Natural killer cell (primary cell): ENCODE measurements around the gene PPP1R14D. TPM values are rescaled to one million over a fixed set of nuclear protein-coding genes. Genes with fewer than 3 reads are reported as not detected.

Experiments used
- ATAC-seq, 3 donors: fragments of 150-1000 bp in 2 of 3; fragments of 200-7000 bp in 1 of 3; cut with Tn5 transposase; 1 replicate in 1 of 3; 2 replicates in 2 of 3; pipeline ENCODE4 v1.10.0; 2021; ENCODE audit warnings: mild to moderate bottlenecking in 2 of 3, moderate library complexity in 2 of 3
- DNase-seq, 2 donors: peaks; one replicate each; pipeline versions ENCODE4 v3.0.0 to v3.0.0-alpha.2; 2013 to 2021; ENCODE audit warnings: mixed read lengths in 1 of 2
- H3K27ac ChIP-seq: one replicate; pipeline ENCODE4 v1.5.1; 2013; ENCODE audit warnings: mild to moderate bottlenecking, low read length
- H3K27me3 ChIP-seq: one replicate; pipeline ENCODE4 v1.6.1; 2013; ENCODE audit warnings: low read length; ENCODE audit not compliant: control insufficient read depth, insufficient read depth
- H3K36me3 ChIP-seq: one replicate; pipeline ENCODE4 v1.6.1; 2013; ENCODE audit warnings: low read length; ENCODE audit not compliant: control insufficient read depth, insufficient read depth
- H3K4me1 ChIP-seq: one replicate; pipeline ENCODE4 v1.6.1; 2013; ENCODE audit warnings: low read length; ENCODE audit not compliant: control insufficient read depth, insufficient read depth
- H3K4me3 ChIP-seq: one replicate; pipeline ENCODE4 v1.5.1; 2013; ENCODE audit warnings: low read length
- H3K9me3 ChIP-seq: one replicate; pipeline ENCODE4 v1.6.1; 2013; ENCODE audit warnings: low read length; ENCODE audit not compliant: control insufficient read depth, insufficient read depth
- H3K27ac Mint-ChIP-seq, 2 donors: one replicate each; pipeline ENCODE4 v1.8.0; 2022; ENCODE audit warnings: mild to moderate bottlenecking in 2 of 2, mixed read lengths in 2 of 2, moderate library complexity in 1 of 2
- H3K27me3 Mint-ChIP-seq, 2 donors: one replicate each; pipeline ENCODE4 v1.8.0; 2022; ENCODE audit warnings: low read depth in 2 of 2, mixed read lengths in 2 of 2
- H3K36me3 Mint-ChIP-seq: one replicate; pipeline ENCODE4 v1.8.0; 2022; ENCODE audit warnings: mixed read lengths
- H3K4me1 Mint-ChIP-seq, 2 donors: one replicate each; pipeline ENCODE4 v1.8.0; 2022; ENCODE audit warnings: mixed read lengths in 2 of 2
- H3K4me3 Mint-ChIP-seq: one replicate; pipeline ENCODE4 v1.8.0; 2022; ENCODE audit warnings: mild to moderate bottlenecking, moderate library complexity, mixed read lengths
- H3K9me3 Mint-ChIP-seq, 2 donors: one replicate each; pipeline ENCODE4 v1.8.0; 2022; ENCODE audit warnings: mixed read lengths in 2 of 2
- WGBS: methylation state at CpG from one replicate; pipeline ENCODE4 v1.1.7; 2013; ENCODE audit warnings: missing lambda C conversion rate; ENCODE audit not compliant: insufficient coverage; 5-methylcytosine and 5-hydroxymethylcytosine counted together
- intact Hi-C: fragments of 100-400 bp; cut with micrococcal nuclease; formaldehyde crosslinking; loops from one replicate; pipeline ENCODE4 v1.14.2; 2022
- total RNA-seq, 4 donors: library from RNA; stranded (reverse); fragments of 120-200 nt in 1 of 4; gene quantifications; one replicate each; pipeline versions ENCODE4 v1.2.3 to v1.2.4, GENCODE V29; 2013 to 2022
- TF ChIP-seq, protein P1 (sequence below): fragments of 200-600 bp; IDR thresholded peaks from one replicate; pipeline ENCODE4 v1.8.0; 2022; ENCODE audit warnings: antibody characterized with exemption

PPP1R14D gene
- total RNA-seq, 3 donors from 2014 or later (not counting 1 experiment from before 2014, with no cell fraction given) = not detected

DNA sequence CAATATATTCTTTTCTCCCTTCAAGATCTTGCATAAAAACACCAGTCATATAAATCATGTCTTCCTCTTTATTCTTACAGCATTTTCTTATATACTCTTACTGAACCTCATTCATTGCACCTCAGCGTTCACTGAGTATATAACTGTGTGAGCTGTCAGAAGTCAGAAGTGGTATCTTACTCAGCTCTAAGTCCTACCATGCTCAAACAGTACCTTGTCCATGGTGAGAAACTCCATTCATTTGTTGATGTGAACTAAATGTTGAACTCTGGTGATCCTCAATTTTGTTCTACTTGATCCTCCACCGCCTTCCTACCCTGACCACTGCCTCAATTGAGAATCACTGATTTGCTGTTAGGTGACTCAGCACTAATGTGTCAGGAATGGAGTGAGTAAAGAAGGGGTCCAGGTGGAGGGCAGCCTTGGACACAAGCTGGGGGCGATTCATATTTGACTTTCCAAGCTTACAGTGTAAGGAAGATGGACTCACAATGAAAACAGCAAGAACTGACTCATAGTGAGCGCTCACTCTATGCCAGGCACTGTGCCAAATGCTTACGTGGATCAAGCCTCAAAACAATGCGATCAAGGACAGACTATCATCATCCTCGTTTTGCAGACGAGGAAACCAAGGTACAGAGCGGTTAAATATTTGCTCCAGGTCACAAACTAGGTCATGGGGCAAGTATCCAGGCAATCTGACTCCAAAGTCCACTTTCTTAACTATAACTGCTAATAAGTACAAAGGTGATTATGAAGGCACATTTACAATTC lies 35.1 kb downstream of the PPP1R14D start:
- 87% methylated on average over 8 of the region's 9 CpGs for WGBS
- intact Hi-C loops = no loop called here
- Mint-ChIP-seq H3K4me3 (no peak overlapping the region), H3K4me1 (peaks cover 25 to 27% of the 10 kb centered on the region in 2 donors), H3K27me3 (no peaks in the 10 kb centered on the region), H3K9me3 (no peaks in the 10 kb centered on the region), H3K27ac (no peak overlapping the region), H3K36me3 (no peaks in the 10 kb centered on the region)
- Histone ChIP-seq H3K9me3 (no peaks in the 10 kb centered on the region), H3K27me3 (no peaks in the 10 kb centered on the region), H3K4me1 (peaks cover 7% of the 10 kb centered on the region), H3K4me3 (no peak overlapping the region), H3K27ac (no peak overlapping the region), H3K36me3 (peaks cover 7% of the 10 kb centered on the region)
- no peak for DNase-seq
- TF ChIP-seq, protein P1, sequence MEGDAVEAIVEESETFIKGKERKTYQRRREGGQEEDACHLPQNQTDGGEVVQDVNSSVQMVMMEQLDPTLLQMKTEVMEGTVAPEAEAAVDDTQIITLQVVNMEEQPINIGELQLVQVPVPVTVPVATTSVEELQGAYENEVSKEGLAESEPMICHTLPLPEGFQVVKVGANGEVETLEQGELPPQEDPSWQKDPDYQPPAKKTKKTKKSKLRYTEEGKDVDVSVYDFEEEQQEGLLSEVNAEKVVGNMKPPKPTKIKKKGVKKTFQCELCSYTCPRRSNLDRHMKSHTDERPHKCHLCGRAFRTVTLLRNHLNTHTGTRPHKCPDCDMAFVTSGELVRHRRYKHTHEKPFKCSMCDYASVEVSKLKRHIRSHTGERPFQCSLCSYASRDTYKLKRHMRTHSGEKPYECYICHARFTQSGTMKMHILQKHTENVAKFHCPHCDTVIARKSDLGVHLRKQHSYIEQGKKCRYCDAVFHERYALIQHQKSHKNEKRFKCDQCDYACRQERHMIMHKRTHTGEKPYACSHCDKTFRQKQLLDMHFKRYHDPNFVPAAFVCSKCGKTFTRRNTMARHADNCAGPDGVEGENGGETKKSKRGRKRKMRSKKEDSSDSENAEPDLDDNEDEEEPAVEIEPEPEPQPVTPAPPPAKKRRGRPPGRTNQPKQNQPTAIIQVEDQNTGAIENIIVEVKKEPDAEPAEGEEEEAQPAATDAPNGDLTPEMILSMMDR = no peak
- no peak for ATAC-seq

DNA sequence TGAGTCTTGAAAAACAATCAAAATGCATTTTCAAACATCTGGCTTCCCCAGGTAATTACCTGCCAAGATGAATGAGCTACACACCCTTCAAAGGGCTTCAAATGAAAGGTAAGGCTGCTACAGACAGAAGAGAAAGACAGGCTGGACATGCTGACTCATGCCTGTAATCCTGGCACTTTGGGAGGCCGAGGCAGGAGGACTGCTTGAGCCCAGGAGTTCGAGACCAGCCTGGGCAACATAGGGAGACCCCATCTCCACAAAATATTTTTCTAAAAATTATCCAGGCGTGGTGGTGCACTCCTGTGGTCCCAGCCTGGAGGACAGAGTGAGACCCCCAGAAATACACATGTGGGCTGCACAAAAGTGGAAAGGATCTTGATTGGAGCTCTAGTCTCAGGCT lies 36.1 kb downstream of the PPP1R14D start:
- TF ChIP-seq, protein P1 = no peak
- Mint-ChIP-seq H3K4me1 (peaks cover 27 to 29% of the 10 kb centered on the region in 2 donors), H3K9me3 (no peaks in the 10 kb centered on the region), H3K36me3 (no peaks in the 10 kb centered on the region), H3K4me3 (no peak overlapping the region), H3K27me3 (no peaks in the 10 kb centered on the region), H3K27ac (peak overlapping the region in 1 of 2 donors; percentile 16)
- intact Hi-C loops = no loop called here
- DNase-seq (no peak), ATAC-seq (no peak)
- H3K9me3 ChIP-seq = no peaks in the 10 kb centered on the region
- peaks cover 7% of the 10 kb centered on the region for H3K36me3 ChIP-seq
- H3K27me3 ChIP-seq = no peaks in the 10 kb centered on the region
- no peak overlapping the region for H3K27ac ChIP-seq
- H3K4me3 ChIP-seq = no peak overlapping the region
- H3K4me1 ChIP-seq = peaks cover 16% of the 10 kb centered on the region
- WGBS = 94% methylated on average over 3 of the region's 3 CpGs

DNA sequence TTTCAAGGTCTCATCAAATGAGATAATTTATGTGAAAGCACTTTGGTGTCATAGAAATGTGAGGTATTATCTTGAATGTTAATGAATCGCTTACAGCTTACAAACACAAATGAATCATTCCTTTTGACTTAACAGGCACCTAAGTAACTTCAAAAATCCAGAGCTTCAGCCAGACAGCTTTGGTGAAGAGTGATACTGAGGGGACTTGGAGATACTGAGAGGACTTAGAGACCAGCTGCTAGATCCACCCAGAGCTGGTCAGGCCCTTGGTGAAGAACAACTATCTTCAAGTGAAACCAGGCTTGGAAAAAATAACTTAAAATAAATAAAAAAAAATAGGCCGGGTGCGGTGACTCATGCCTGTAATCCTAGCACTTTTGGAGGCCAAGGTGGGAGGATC lies 37.8 kb downstream of the PPP1R14D start:
- Histone ChIP-seq H3K4me1 (peaks cover 26% of the 10 kb centered on the region), H3K4me3 (no peak overlapping the region), H3K9me3 (no peaks in the 10 kb centered on the region), H3K36me3 (peaks cover 7% of the 10 kb centered on the region), H3K27ac (no peak overlapping the region), H3K27me3 (no peaks in the 10 kb centered on the region)
- H3K4me3 Mint-ChIP-seq = no peak overlapping the region
- H3K36me3 Mint-ChIP-seq = no peaks in the 10 kb centered on the region
- H3K27me3 Mint-ChIP-seq = no peaks in the 10 kb centered on the region
- ATAC-seq = no peak
- WGBS = no CpG with 5 or more reads among the region's 3 CpGs
- TF ChIP-seq, protein P1 = no peak
- peaks cover 31 to 35% of the 10 kb centered on the region in 2 donors for H3K4me1 Mint-ChIP-seq
- H3K9me3 Mint-ChIP-seq = no peaks in the 10 kb centered on the region
- no peak for DNase-seq
- no peak overlapping the region for H3K27ac Mint-ChIP-seq
- intact Hi-C loops = no loop called here

DNA sequence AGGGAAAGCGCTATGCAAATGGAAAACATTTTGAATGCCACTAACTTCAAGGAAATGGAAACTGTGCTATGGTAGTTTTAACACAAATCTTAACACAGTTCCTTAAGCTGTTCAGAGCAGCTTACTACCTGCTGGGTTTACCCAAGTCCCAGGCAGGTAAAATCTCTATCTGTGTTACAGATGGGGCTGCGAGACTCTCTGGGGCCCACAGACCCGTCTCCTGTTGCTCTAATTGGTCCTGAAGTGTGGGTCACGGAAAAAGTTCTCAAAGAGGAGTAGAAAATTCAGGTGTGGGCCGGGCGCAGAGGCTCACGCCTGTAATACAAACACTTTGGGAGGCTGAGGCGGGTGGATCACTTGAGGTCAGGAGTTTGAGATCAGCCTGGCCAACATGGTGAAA lies 38.5 kb downstream of the PPP1R14D start:
- intact Hi-C loops = no loop called here
- Histone ChIP-seq H3K27ac (no peak overlapping the region), H3K36me3 (peaks cover 7% of the 10 kb centered on the region), H3K4me3 (no peak overlapping the region), H3K9me3 (no peaks in the 10 kb centered on the region), H3K4me1 (peaks cover 26% of the 10 kb centered on the region), H3K27me3 (no peaks in the 10 kb centered on the region)
- Mint-ChIP-seq H3K4me3 (no peak overlapping the region), H3K27ac (no peak overlapping the region), H3K36me3 (no peaks in the 10 kb centered on the region), H3K9me3 (no peaks in the 10 kb centered on the region), H3K4me1 (peaks cover 31 to 32% of the 10 kb centered on the region in 2 donors), H3K27me3 (no peaks in the 10 kb centered on the region)
- TF ChIP-seq, protein P1 = no peak
- WGBS = 95% methylated on average over 8 of the region's 8 CpGs
- DNase-seq = no peak
- no peak for ATAC-seq
